Transverse colon (tissue), 4 donors: ENCODE results near the gene SPTBN5. TPM values are rescaled to one million over a fixed set of nuclear protein-coding genes. Genes with fewer than 3 reads are reported as not detected.

Experiments
- DNase-seq: peaks from one replicate; pipeline ENCODE4 v3.0.0-alpha.2; 2019
- H3K27ac ChIP-seq, 4 donors: fragments of 200-600 bp; sonication (generic); 2 replicates each; pipeline ENCODE4 v1.5.1; 2016 to 2018; ENCODE audit warnings: inconsistent platforms in 4 of 4
- H3K27me3 ChIP-seq: fragments of 200-600 bp; sonication (generic); 2 replicates; pipeline ENCODE4 v1.5.1; 2017; ENCODE audit warnings: inconsistent platforms
- H3K36me3 ChIP-seq, 4 donors: fragments of 200-600 bp; sonication (generic); 2 replicates each; pipeline ENCODE4 v1.5.1; 2017 to 2019; ENCODE audit warnings: inconsistent platforms in 4 of 4
- H3K4me1 ChIP-seq, 4 donors: fragments of 200-600 bp; sonication (generic); 2 replicates each; pipeline ENCODE4 v1.5.1; 2017 to 2020; ENCODE audit warnings: inconsistent platforms in 4 of 4
- H3K4me3 ChIP-seq, 4 donors: fragments of 200-600 bp; sonication (generic); 1 replicate in 1 of 4; 2 replicates in 3 of 4; pipeline versions ENCODE4 v1.5.1 to v1.6.1; 2017 to 2019; ENCODE audit warnings: inconsistent platforms in 4 of 4
- H3K9me3 ChIP-seq, 2 donors: fragments of 200-600 bp; sonication (generic); 2 replicates each; pipeline ENCODE4 v1.5.1; 2017 to 2019; ENCODE audit warnings: inconsistent platforms in 2 of 2
- CTCF ChIP-seq, 5 experiments: fragments of 200-600 bp in 3 of 5; fragments of 450-650 bp in 2 of 5; sonication (generic) in 3 of 5; IDR thresholded peaks; 1 replicate in 2 of 5; 2 replicates in 3 of 5; pipeline ENCODE4 v1.5.1; 2016 to 2017; ENCODE audit warnings: antibody characterized with exemption in 5 of 5, inconsistent platforms in 3 of 5, mild to moderate bottlenecking in 2 of 5, moderate library complexity in 1 of 5
- EP300 ChIP-seq: sonication (generic); formaldehyde crosslinking; IDR thresholded peaks from one replicate; pipeline ENCODE4 v1.6.1; 2017; ENCODE audit warnings: antibody characterized with exemption, low read depth
- POLR2A ChIP-seq: fragments of 450-650 bp; IDR thresholded peaks from one replicate; pipeline ENCODE4 v1.6.1; 2016; ENCODE audit warnings: antibody characterized with exemption, mild to moderate bottlenecking, moderate library complexity
- POLR2AphosphoS5 ChIP-seq, 3 donors: sonication (generic); formaldehyde crosslinking; IDR thresholded peaks; one replicate each; pipeline ENCODE4 v1.6.1; 2016; ENCODE audit warnings: antibody characterized with exemption in 3 of 3
- WGBS, 2 donors: methylation state at CpG; one replicate each; pipeline ENCODE4 v1.1.5; 2018; ENCODE audit warnings: low coverage in 1 of 2; 5-methylcytosine and 5-hydroxymethylcytosine counted together
- in situ Hi-C, 4 donors: fragments of 200-750 bp; cut with MboI; loops; one replicate each; pipeline versions ENCODE4 v1.15.0 to v1.15.1; 2017; ENCODE audit warnings: low sequenced_read_pairs in 3 of 4, low pct_ligation_motif_present in 1 of 4, low pct_unique_long_range_greater_than_20kb in 1 of 4
- intact Hi-C: fragments of 100-400 bp; cut with DNase I; formaldehyde crosslinking; loops from one replicate; pipeline ENCODE4 v1.15.1; 2023; ENCODE audit warnings: low total_unique reads
- total RNA-seq, 4 donors: library from RNA; depleted of rRNA; stranded (reverse); fragments of >200 nt; gene quantifications; one replicate each; pipeline ENCODE4 v1.1.0, GENCODE V29; 2016

Gene SPTBN5
- total RNA-seq, 4 donors from 2014 or later: 0.16 to 8.0 (median 1.1) TPM

GRCh38 chr15:41854443-41854842 is 39.4 kb downstream of the SPTBN5 start:
- intact Hi-C loops: no loop called here
- Histone ChIP-seq H3K27me3 (peaks cover 30% of the 10 kb centered on the region), H3K36me3 (no peaks in the 10 kb centered on the region), H3K4me3 (no peak overlapping the region), H3K4me1 (no peaks in the 10 kb centered on the region), H3K9me3 (no peaks in the 10 kb centered on the region), H3K27ac (no peak overlapping the region)
- DNase-seq: no peak
- no peak for TF ChIP-seq POLR2A
- TF ChIP-seq EP300: no peak
- TF ChIP-seq CTCF (IDR thresholded peaks at IDR 0.05): no peak
- TF ChIP-seq POLR2AphosphoS5 (IDR thresholded peaks at IDR 0.05): no peak
- in situ Hi-C loops: no loop called here
- WGBS, 2 donors: 89 to 92% methylated on average over 7 to 9 of the region's 9 CpGs

- Histone ChIP-seq H3K36me3 (no peaks in the 10 kb centered on the region), H3K27ac (no peak overlapping the region), H3K9me3 (no peaks in the 10 kb centered on the region), H3K4me3 (no peak overlapping the region), H3K4me1 (no peaks in the 10 kb centered on the region), H3K27me3 (peaks cover 30% of the 10 kb centered on the region)
- no peak for DNase-seq
- in situ Hi-C loops: no loop called here
- WGBS, 2 donors: 88% methylated on average over 5 of the region's 10 CpGs; no CpG with 5 or more reads in 1 of the 2 donors
- intact Hi-C loops: no loop called here
- TF ChIP-seq POLR2A (no peak), POLR2AphosphoS5 (IDR thresholded peaks at IDR 0.05) (no peak)
These were observed 40.0 kb downstream of the SPTBN5 start for GRCh38 chr15:41853831-41854230.

GRCh38 chr15:41852736-41853590 is 40.9 kb downstream of the SPTBN5 start:
- Histone ChIP-seq H3K4me1 (no peaks in the 10 kb centered on the region), H3K27me3 (peaks cover 30% of the 10 kb centered on the region), H3K36me3 (no peaks in the 10 kb centered on the region), H3K4me3 (no peak overlapping the region), H3K9me3 (no peaks in the 10 kb centered on the region), H3K27ac (no peak overlapping the region)
- in situ Hi-C loops (no loop called here), intact Hi-C loops (no loop called here)
- WGBS, 2 donors: 77 to 100% methylated on average over 3 to 16 of the region's 17 CpGs
- no peak for DNase-seq
- TF ChIP-seq EP300: no peak
- no peak for TF ChIP-seq POLR2A
- no peak for TF ChIP-seq CTCF (IDR thresholded peaks at IDR 0.05)
- TF ChIP-seq POLR2AphosphoS5 (IDR thresholded peaks at IDR 0.05): no peak

- 77% methylated on average over 8 of the region's 8 CpGs; no CpG with 5 or more reads in 1 of the 2 donors for WGBS, 2 donors
- intact Hi-C loops: no loop called here
- H3K27me3 ChIP-seq: peaks cover 30% of the 10 kb centered on the region
- in situ Hi-C loops: no loop called here
- no peak overlapping the region for H3K27ac ChIP-seq
- peaks cover 0 to 7% (median 3%) of the 10 kb centered on the region in 4 donors for H3K36me3 ChIP-seq
- TF ChIP-seq CTCF (IDR thresholded peaks at IDR 0.05) (no peak), EP300 (no peak), POLR2A (no peak), POLR2AphosphoS5 (IDR thresholded peaks at IDR 0.05) (no peak)
- H3K4me1 ChIP-seq: no peaks in the 10 kb centered on the region
- H3K9me3 ChIP-seq: no peaks in the 10 kb centered on the region
- H3K4me3 ChIP-seq: no peak overlapping the region
- no peak for DNase-seq
These were observed 42.0 kb downstream of the SPTBN5 start for GRCh38 chr15:41851755-41852370.
